LHCN-M2 (cell line): ENCODE results near the gene GTF3C1. TPM values are rescaled to one million over a fixed set of nuclear protein-coding genes. Genes with fewer than 3 reads are reported as not detected.

ENCODE experiments used
- DNase-seq: peaks from one replicate; pipeline ENCODE4 v3.0.0-alpha.2; 2012; ENCODE audit warnings: low read depth
- total RNA-seq: library from RNA; depleted of rRNA; stranded (reverse); fragments of >200 nt; gene quantifications from 2 replicates; pipeline ENCODE4 v1.2.3, GENCODE V29; 2014

Gene GTF3C1
- total RNA-seq, 1 experiment from 2014 or later, result 77.5 TPM

- DNase-seq, result peak; percentile 43
Measured at GRCh38 chr16:27517664-27518063, 32.0 kb downstream of the GTF3C1 start.

- DNase-seq, result no peak
Measured at GRCh38 chr16:27516365-27516764, 33.3 kb downstream of the GTF3C1 start.

GRCh38 chr16:27515874-27516353 lies 33.8 kb downstream of the GTF3C1 start:
- DNase-seq, result peak; percentile 19

GRCh38 chr16:27514806-27515205 lies 34.9 kb downstream of the GTF3C1 start:
- no peak for DNase-seq

- DNase-seq, result no peak
Measured at GRCh38 chr16:27511657-27512448, 37.9 kb downstream of the GTF3C1 start.

- DNase-seq, result no peak
Measured at GRCh38 chr16:27508476-27508875, 41.2 kb downstream of the GTF3C1 start.

GRCh38 chr16:27506771-27507170 lies 42.9 kb downstream of the GTF3C1 start:
- DNase-seq, result no peak

- DNase-seq, result peak; percentile 7
Measured at GRCh38 chr16:27505297-27506236, 44.1 kb downstream of the GTF3C1 start.

- DNase-seq, result no peak
Measured at GRCh38 chr16:27503662-27504061, 46.1 kb downstream of the GTF3C1 start.

GRCh38 chr16:27500801-27501200 lies 48.9 kb downstream of the GTF3C1 start:
- no peak for DNase-seq

- no peak for DNase-seq
Measured at GRCh38 chr16:27499659-27500055, 50.1 kb downstream of the GTF3C1 start.

GRCh38 chr16:27498916-27499658 lies 50.6 kb downstream of the GTF3C1 start:
- DNase-seq, result no peak

GRCh38 chr16:27498031-27498825 lies 51.5 kb downstream of the GTF3C1 start:
- DNase-seq, result no peak

- no peak for DNase-seq
Measured at GRCh38 chr16:27495191-27495590, 54.5 kb downstream of the GTF3C1 start.

- DNase-seq, result no peak
Measured at GRCh38 chr16:27492588-27492979, 57.1 kb downstream of the GTF3C1 start.

- DNase-seq, result no peak
Measured at GRCh38 chr16:27491894-27492587, 57.7 kb downstream of the GTF3C1 start.

GRCh38 chr16:27489906-27490305 lies 59.8 kb downstream of the GTF3C1 start:
- DNase-seq, result no peak

GRCh38 chr16:27489421-27489820 lies 60.3 kb downstream of the GTF3C1 start:
- DNase-seq, result no peak

GRCh38 chr16:27486760-27487159 lies 63.0 kb downstream of the GTF3C1 start:
- DNase-seq, result no peak

GRCh38 chr16:27486344-27486743 lies 63.4 kb downstream of the GTF3C1 start:
- no peak for DNase-seq
